Measurements from ENCODE around the gene PRSS8. TPM values are rescaled to one million over a fixed set of nuclear protein-coding genes. Genes with fewer than 3 reads are reported as not detected.

The PRSS8 gene
- polyA plus RNA-seq, 3 donors, result 0.15 TPM; not detected in 2

- peaks cover 66% of the 10 kb centered on the region for H3K79me2 ChIP-seq (ENCODE audit: insufficient read depth, low read length)
- Mint-ChIP-seq H3K27ac (peak overlapping the region; percentile 91 to 100 (median 99)), H3K4me1 (peaks cover 62% of the 10 kb centered on the region), H3K4me3 (peak overlapping the region; percentile 93 to 94), H3K36me3 (peaks cover 40 to 43% of the 10 kb centered on the region in 2 donors), H3K9me3 (peaks cover 0 to 3% (median 0%) of the 10 kb centered on the region in 7 donors), H3K27me3 (ENCODE audit: low read depth in 3 of 3) (peaks cover under 1 to 4% (median 2%) of the 10 kb centered on the region in 3 donors)
- H3K9me3 ChIP-seq (replicated peaks in 1 of 2; ENCODE audit: control insufficient read depth in 1 of 2, insufficient read depth in 1 of 2, low read length in 2 of 2), result no peaks in the 10 kb centered on the region
- peak in 1 of 3 donors; percentile 39 for DNase-seq
- H4K20me1 ChIP-seq (ENCODE audit: insufficient read depth, low read length), result peaks cover 63% of the 10 kb centered on the region
- H2AFZ ChIP-seq (ENCODE audit: insufficient read depth, low read depth, low read length, poor library complexity, severe bottlenecking), result no peak overlapping the region
- WGBS (ENCODE audit: insufficient coverage), result 5% methylated on average over 24 of the region's 31 CpGs
- peak overlapping the region; percentile 99 for H3K4me2 ChIP-seq (replicated peaks; ENCODE audit: extremely low read depth, low read length, poor library complexity, severe bottlenecking)
- no peak for TF ChIP-seq CTCF (IDR thresholded peaks at IDR 0.05)
- H3K9ac ChIP-seq (ENCODE audit: insufficient read depth, low read length, poor library complexity, severe bottlenecking), result peak overlapping the region; percentile 89
- H3K27ac ChIP-seq (ENCODE audit: low read depth in 1 of 2, low read length in 2 of 2), result peak overlapping the region; percentile 88 to 95
- intact Hi-C loops (cut with micrococcal nuclease), result loop anchor here in 1 of 2 donors (2.0 to 5.0 kb wide), 2 partner anchors 68 to 176 kb away; partner anchors contain the start of gene ITGAX
- H3K36me3 ChIP-seq (replicated peaks in 1 of 2; ENCODE audit: control insufficient read depth in 1 of 2, insufficient read depth in 2 of 2, low read length in 2 of 2), result peaks cover 33 to 42% of the 10 kb centered on the region in 2 donors
- peak overlapping the region; percentile 71 to 98 (median 95) for H3K4me3 ChIP-seq (replicated peaks in 1 of 3; ENCODE audit: low read depth in 2 of 3, low read length in 3 of 3)
- H3K4me1 ChIP-seq (ENCODE audit: control insufficient read depth in 1 of 2, insufficient read depth in 2 of 2, low read length in 2 of 2), result peaks cover 50 to 60% of the 10 kb centered on the region in 2 donors
- no peaks in the 10 kb centered on the region for H3K27me3 ChIP-seq (ENCODE audit: control insufficient read depth in 2 of 2, insufficient read depth in 2 of 2, low read length in 2 of 2)
These were observed 45.7 kb upstream of the PRSS8 start for GRCh38 chr16:31181102-31181830.

GRCh38 chr16:31179747-31180459, 44.4 kb upstream of the PRSS8 start, which contains the start of gene FUS:
FUS (plus strand) TSS chr16:31180139; CDS start chr16:31180215, 76 bp downstream.
- Mint-ChIP-seq H3K4me1 (peaks cover 49% of the 10 kb centered on the region), H3K36me3 (peaks cover 28 to 29% of the 10 kb centered on the region in 2 donors)
- peaks cover 61% of the 10 kb centered on the region for H3K79me2 ChIP-seq (ENCODE audit: insufficient read depth, low read length)

More at GRCh38 chr16:31179747-31180459, 44.4 kb upstream of the PRSS8 start, which contains the start of gene FUS:
- intact Hi-C loops (cut with micrococcal nuclease), result loop anchor here (2.0 to 10.0 kb wide), 3 partner anchors 67 to 265 kb away; partner anchors contain the start of genes ITGAX (in 1 of the 2) and ZNF843 (in 1 of the 2)
- H3K27ac Mint-ChIP-seq, result peak within 1 kb of the TSS; percentile 97 to 100 (median 99)
- Histone ChIP-seq H3K4me3 (replicated peaks in 1 of 3; ENCODE audit: low read depth in 2 of 3, low read length in 3 of 3) (peak within 1 kb of the TSS; percentile 71 to 98 (median 95)), H3K36me3 (replicated peaks in 1 of 2; ENCODE audit: control insufficient read depth in 1 of 2, insufficient read depth in 2 of 2, low read length in 2 of 2) (peaks cover 26 to 28% of the 10 kb centered on the region in 2 donors), H2AFZ (ENCODE audit: insufficient read depth, low read depth, low read length, poor library complexity, severe bottlenecking) (peak within 1 kb of the TSS; percentile 94), H3K9ac (ENCODE audit: insufficient read depth, low read length, poor library complexity, severe bottlenecking) (peak within 1 kb of the TSS; percentile 89), H3K27me3 (ENCODE audit: control insufficient read depth in 2 of 2, insufficient read depth in 2 of 2, low read length in 2 of 2) (no peaks in the 10 kb centered on the region), H3K4me2 (replicated peaks; ENCODE audit: extremely low read depth, low read length, poor library complexity, severe bottlenecking) (peak within 1 kb of the TSS; percentile 99), H3K9me3 (replicated peaks in 1 of 2; ENCODE audit: control insufficient read depth in 1 of 2, insufficient read depth in 1 of 2, low read length in 2 of 2) (no peaks in the 10 kb centered on the region), H4K20me1 (ENCODE audit: insufficient read depth, low read length) (peaks cover 49% of the 10 kb centered on the region), H3K4me1 (ENCODE audit: control insufficient read depth in 1 of 2, insufficient read depth in 2 of 2, low read length in 2 of 2) (peaks cover 36 to 46% of the 10 kb centered on the region in 2 donors), H3K27ac (ENCODE audit: low read depth in 1 of 2, low read length in 2 of 2) (peak within 1 kb of the TSS; percentile 88 to 95)
- TF ChIP-seq CTCF (IDR thresholded peaks at IDR 0.05), result no peak
- peak within 1 kb of the TSS; percentile 93 to 94 for H3K4me3 Mint-ChIP-seq
- H3K27me3 Mint-ChIP-seq (ENCODE audit: low read depth in 3 of 3), result peaks cover 2 to 6% (median 4%) of the 10 kb centered on the region in 3 donors
- DNase-seq, result peak; percentile 91 to 96 (median 94)
- peaks cover 0 to 3% (median 0%) of the 10 kb centered on the region in 7 donors for H3K9me3 Mint-ChIP-seq
- under 1% methylated on average over 65 of the region's 69 CpGs for WGBS (ENCODE audit: insufficient coverage)
